IMR-90 (cell line): ENCODE measurements around the gene IRAG1.

Experiments used
- CEBPB ChIP-seq: IDR thresholded peaks from 2 replicates; pipeline ENCODE4 v1.6.1; 2012; ENCODE audit warnings: low read depth, low read length, improper control_type of control experiment
- CHD1 ChIP-seq: IDR thresholded peaks from 2 replicates; pipeline ENCODE4 v1.6.1; 2012; ENCODE audit warnings: low read depth, low read length, improper control_type of control experiment
- CTCF ChIP-seq: conservative IDR thresholded peaks from 2 replicates; pipeline ENCODE4 v1.5.1; 2012; ENCODE audit warnings: mild to moderate bottlenecking, low read depth, low read length, improper control_type of control experiment
- ELK1 ChIP-seq: fragments of 150-350 bp; IDR thresholded peaks from 2 replicates; pipeline ENCODE4 v1.6.1; 2016; ENCODE audit warnings: low read depth, mild to moderate bottlenecking, low read length, moderate library complexity, borderline replicate concordance
- MXI1 ChIP-seq: IDR thresholded peaks from 2 replicates; pipeline ENCODE4 v1.6.1; 2012; ENCODE audit warnings: low read depth, mild to moderate bottlenecking, low read length, moderate library complexity, borderline replicate concordance
- POLR2A ChIP-seq: IDR thresholded peaks from 2 replicates; pipeline ENCODE4 v1.6.1; 2012; ENCODE audit warnings: mild to moderate bottlenecking, low read depth, low read length
- RAD21 ChIP-seq: IDR thresholded peaks from 2 replicates; pipeline ENCODE4 v1.6.1; 2012; ENCODE audit warnings: low read length, improper control_type of control experiment
- RCOR1 ChIP-seq: IDR thresholded peaks from 2 replicates; pipeline ENCODE4 v1.6.1; 2012; ENCODE audit warnings: mild to moderate bottlenecking, low read length, improper control_type of control experiment; ENCODE audit not compliant: insufficient replicate concordance
- RFX5 ChIP-seq: IDR thresholded peaks from 2 replicates; pipeline ENCODE4 v1.8.0; 2012; ENCODE audit warnings: low read depth, mild to moderate bottlenecking, low read length, moderate library complexity

- TF ChIP-seq CTCF (no peak), RAD21 (no peak), POLR2A (no peak), ELK1 (no peak), RFX5 (no peak), MXI1 (no peak), RCOR1 (no peak), CHD1 (no peak), CEBPB (no peak)
Measured at GRCh38 chr11:10651656-10652361, 41.7 kb downstream of the IRAG1 start.
